Tibial nerve (tissue), 4 donors: Measurements from ENCODE around the gene FAM124A. TPM values are rescaled to one million over a fixed set of nuclear protein-coding genes. Genes with fewer than 3 reads are reported as not detected.

ENCODE experiments used
- DNase-seq, 2 donors: peaks; one replicate each; pipeline ENCODE4 v3.0.0-alpha.2; 2019; ENCODE audit warnings: low spot score in 2 of 2
- H3K27ac ChIP-seq, 4 donors: fragments of 200-600 bp; sonication (generic) in 3 of 4; one replicate each; pipeline ENCODE4 v1.5.1; 2017 to 2019; ENCODE audit warnings: mild to moderate bottlenecking in 1 of 4
- H3K27me3 ChIP-seq, 2 donors: fragments of 200-600 bp; sonication (generic) in 1 of 2; one replicate each; pipeline versions ENCODE4 v1.5.1 to v1.6.0; 2017 to 2019
- H3K36me3 ChIP-seq, 3 donors: fragments of 200-600 bp; sonication (generic); one replicate each; pipeline ENCODE4 v1.5.1; 2018 to 2019
- H3K4me1 ChIP-seq, 4 donors: fragments of 200-600 bp; sonication (generic) in 3 of 4; one replicate each; pipeline ENCODE4 v1.5.1; 2017 to 2019
- H3K4me3 ChIP-seq, 4 donors: fragments of 200-600 bp; sonication (generic) in 3 of 4; one replicate each; pipeline ENCODE4 v1.5.1; 2017 to 2019; ENCODE audit warnings: mild to moderate bottlenecking in 1 of 4, moderate library complexity in 1 of 4
- H3K9me3 ChIP-seq, 4 donors: fragments of 200-600 bp; sonication (generic) in 3 of 4; one replicate each; pipeline ENCODE4 v1.5.1; 2017 to 2019
- CTCF ChIP-seq, 5 experiments: fragments of 200-600 bp in 3 of 5; fragments of 450-650 bp in 2 of 5; sonication (generic) in 3 of 5; IDR thresholded peaks; one replicate each; pipeline ENCODE4 v1.5.1; 2016 to 2019; ENCODE audit warnings: antibody characterized with exemption in 5 of 5, mild to moderate bottlenecking in 3 of 5, moderate library complexity in 2 of 5
- EP300 ChIP-seq, 2 donors: sonication (generic); formaldehyde crosslinking; IDR thresholded peaks; one replicate each; pipeline ENCODE4 v1.6.1; 2017; ENCODE audit warnings: antibody characterized with exemption in 2 of 2, mild to moderate bottlenecking in 1 of 2
- POLR2A ChIP-seq, 2 donors: fragments of 450-650 bp; IDR thresholded peaks; one replicate each; pipeline ENCODE4 v1.6.1; 2017; ENCODE audit warnings: antibody characterized with exemption in 2 of 2, mild to moderate bottlenecking in 2 of 2, moderate library complexity in 2 of 2
- WGBS, 2 donors: methylation state at CpG; one replicate each; pipeline ENCODE4 v1.1.5; 2018; 5-methylcytosine and 5-hydroxymethylcytosine counted together
- total RNA-seq, 4 donors: library from RNA; depleted of rRNA; stranded (reverse); fragments of >200 nt; gene quantifications; one replicate each; pipeline ENCODE4 v1.1.0, GENCODE V29; 2016

The FAM124A gene
- total RNA-seq, 4 donors from 2014 or later: 12.8 to 30.9 (median 21.8) TPM

DNA sequence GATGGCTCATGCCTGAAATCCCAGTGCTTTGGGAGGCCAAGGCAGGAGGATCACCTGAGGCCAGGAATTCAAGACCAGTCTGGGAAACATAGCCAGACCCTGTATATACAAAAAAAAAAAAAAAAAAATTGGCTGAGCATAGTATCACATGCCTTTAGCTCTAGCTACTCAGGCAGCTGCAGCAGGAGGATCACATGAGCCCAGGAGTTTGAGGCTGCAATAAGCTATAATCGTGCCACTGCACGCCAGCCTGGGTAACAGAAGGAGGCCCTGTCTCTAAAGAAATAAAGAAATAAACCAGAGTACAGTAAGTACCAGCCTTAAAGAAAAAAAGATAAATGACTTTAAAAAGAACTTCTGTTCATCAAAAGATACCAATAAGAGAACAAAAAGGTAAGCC is 52.9 kb downstream of the FAM124A start:
- 90 to 96% methylated on average over 2 of the region's 2 CpGs for WGBS, 2 donors
- Histone ChIP-seq H3K4me1 (peaks cover 0 to 34% (median 0%) of the 10 kb centered on the region in 4 donors), H3K9me3 (no peaks in the 10 kb centered on the region), H3K27ac (no peak overlapping the region), H3K36me3 (no peaks in the 10 kb centered on the region), H3K4me3 (no peak overlapping the region), H3K27me3 (no peaks in the 10 kb centered on the region)
- no peak for DNase-seq
- TF ChIP-seq CTCF (IDR thresholded peaks at IDR 0.05) (no peak), POLR2A (IDR thresholded peaks at IDR 0.05) (no peak), EP300 (IDR thresholded peaks at IDR 0.05) (no peak)

GRCh38 chr13:51276636-51277035 is 54.4 kb downstream of the FAM124A start:
- DNase-seq: no peak
- Histone ChIP-seq H3K27ac (no peak overlapping the region), H3K9me3 (no peaks in the 10 kb centered on the region), H3K4me3 (no peak overlapping the region), H3K27me3 (no peaks in the 10 kb centered on the region), H3K4me1 (peaks cover 0 to 24% (median 0%) of the 10 kb centered on the region in 4 donors), H3K36me3 (peaks cover 0 to 10% (median 0%) of the 10 kb centered on the region in 3 donors)
- TF ChIP-seq POLR2A (IDR thresholded peaks at IDR 0.05): no peak
- no peak for TF ChIP-seq CTCF (IDR thresholded peaks at IDR 0.05)
- no peak for TF ChIP-seq EP300 (IDR thresholded peaks at IDR 0.05)
- WGBS, 2 donors: 68 to 80% methylated on average over 4 of the region's 4 CpGs

GRCh38 chr13:51277928-51278327 is 55.7 kb downstream of the FAM124A start:
- WGBS, 2 donors: 72 to 83% methylated on average over 4 of the region's 4 CpGs
- Histone ChIP-seq H3K9me3 (no peaks in the 10 kb centered on the region), H3K27ac (peak overlapping the region in 1 of 4 donors; percentile 2), H3K27me3 (no peaks in the 10 kb centered on the region), H3K36me3 (peaks cover 0 to 20% (median 0%) of the 10 kb centered on the region in 3 donors), H3K4me3 (no peak overlapping the region), H3K4me1 (peaks cover 0 to 20% (median 0%) of the 10 kb centered on the region in 4 donors)
- no peak for DNase-seq
- TF ChIP-seq EP300 (IDR thresholded peaks at IDR 0.05): no peak
- TF ChIP-seq CTCF (IDR thresholded peaks at IDR 0.05): no peak
- no peak for TF ChIP-seq POLR2A (IDR thresholded peaks at IDR 0.05)

- WGBS, 2 donors: 49 to 55% methylated on average over 9 of the region's 9 CpGs
- peaks cover 0 to 20% (median 0%) of the 10 kb centered on the region in 4 donors for H3K4me1 ChIP-seq
- H3K4me3 ChIP-seq: no peak overlapping the region
- H3K27ac ChIP-seq: peak overlapping the region in 1 of 4 donors; percentile 2
- peaks cover 0 to 21% (median 0%) of the 10 kb centered on the region in 3 donors for H3K36me3 ChIP-seq
- no peak for DNase-seq
- no peak for TF ChIP-seq EP300 (IDR thresholded peaks at IDR 0.05)
- TF ChIP-seq POLR2A (IDR thresholded peaks at IDR 0.05): no peak
- TF ChIP-seq CTCF (IDR thresholded peaks at IDR 0.05): no peak
- no peaks in the 10 kb centered on the region for H3K27me3 ChIP-seq
- no peaks in the 10 kb centered on the region for H3K9me3 ChIP-seq
Measured at GRCh38 chr13:51278426-51279130, 56.4 kb downstream of the FAM124A start.

- Histone ChIP-seq H3K27ac (no peak overlapping the region), H3K36me3 (peaks cover 0 to 21% (median 0%) of the 10 kb centered on the region in 3 donors), H3K27me3 (no peaks in the 10 kb centered on the region), H3K9me3 (no peaks in the 10 kb centered on the region), H3K4me1 (peaks cover 0 to 20% (median 0%) of the 10 kb centered on the region in 4 donors), H3K4me3 (no peak overlapping the region)
- 82 to 89% methylated on average over 11 to 13 of the region's 13 CpGs for WGBS, 2 donors
- DNase-seq: no peak
- TF ChIP-seq POLR2A (IDR thresholded peaks at IDR 0.05): no peak
Measured at GRCh38 chr13:51280379-51280940, 58.3 kb downstream of the FAM124A start.
